ENCODE data around the gene RNF144B.
"Not testable (repeated sequence)": the region's sequence is repeated elsewhere in the genome, so short reads cannot be mapped to it uniquely, and the experiment has no call there.

The RNF144B gene

DNA sequence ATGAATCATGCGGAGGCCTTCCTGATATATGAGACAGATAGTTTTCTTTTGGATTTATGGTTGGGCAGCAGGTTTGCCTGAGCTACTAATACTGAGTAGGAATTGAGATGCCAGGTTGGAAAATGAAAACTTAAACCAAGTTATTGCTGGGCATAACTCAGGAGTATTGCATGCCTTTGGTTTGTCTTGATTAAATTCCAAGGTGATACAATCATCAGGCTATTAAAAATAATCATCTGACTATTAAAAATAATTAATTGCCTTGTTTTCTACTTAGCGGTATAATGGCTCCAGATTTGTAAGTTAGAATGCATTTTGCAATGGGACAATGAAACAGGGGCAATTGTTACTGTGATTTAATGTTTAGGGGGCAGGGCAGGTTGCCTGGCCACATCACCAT, 15.5 kb upstream of the RNF144B start:
- DNase-seq (ENCODE audit: low read depth in 3 of 3), result no peak

DNA sequence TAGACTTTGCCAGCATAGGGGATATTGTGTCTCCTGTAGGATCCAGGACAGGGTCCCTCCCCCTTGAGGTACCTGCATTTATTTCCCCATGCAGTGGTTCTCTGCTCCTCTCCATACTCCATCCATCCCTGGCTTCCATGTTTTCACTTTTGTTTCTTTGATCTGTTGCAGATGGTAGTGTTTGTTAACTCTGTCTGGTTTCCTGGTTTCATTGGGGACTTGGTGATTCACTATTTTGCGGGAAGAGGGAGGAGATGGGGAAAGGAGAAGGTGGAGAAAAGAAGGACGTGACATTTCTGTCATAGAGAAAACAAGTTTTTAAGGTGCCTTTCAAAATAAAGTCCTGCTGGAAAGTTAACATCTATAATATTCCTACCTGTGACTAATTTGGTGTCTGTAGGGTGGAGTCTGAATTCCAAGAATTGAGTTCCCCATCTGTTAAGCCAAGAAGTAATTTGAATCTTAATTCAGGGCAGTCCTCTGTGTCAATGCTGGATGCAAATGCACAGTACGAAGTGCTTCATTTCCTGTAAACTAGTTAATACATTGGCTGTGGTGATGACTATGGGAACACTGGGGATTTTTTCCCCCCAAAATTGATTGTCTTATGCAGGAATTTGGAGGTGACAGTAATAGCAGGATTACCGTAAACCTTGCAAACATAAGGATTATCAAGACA, 6.9 kb upstream of the RNF144B start:
- no peak for DNase-seq (ENCODE audit: low read depth in 3 of 3)

DNA sequence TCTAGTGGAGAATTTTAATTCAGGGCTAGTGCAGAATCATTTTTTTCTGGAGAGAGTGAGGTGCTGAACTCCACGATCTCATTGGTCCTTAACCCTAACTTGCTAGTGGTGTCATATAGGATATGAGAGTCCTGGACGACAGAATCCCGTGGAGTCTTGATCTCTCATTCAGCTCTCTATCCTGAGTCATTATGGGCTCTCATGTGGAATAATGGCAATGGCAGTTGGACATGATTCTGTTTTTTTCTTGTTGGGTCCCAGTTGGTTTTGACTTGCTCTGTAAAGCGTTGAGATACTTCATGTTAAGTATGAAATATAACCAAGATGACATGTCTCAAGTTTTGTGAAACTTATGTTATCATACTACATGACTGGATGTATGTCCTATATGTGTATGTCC, 6.3 kb upstream of the RNF144B start:
- no peak for DNase-seq (ENCODE audit: low read depth in 3 of 3)

DNA sequence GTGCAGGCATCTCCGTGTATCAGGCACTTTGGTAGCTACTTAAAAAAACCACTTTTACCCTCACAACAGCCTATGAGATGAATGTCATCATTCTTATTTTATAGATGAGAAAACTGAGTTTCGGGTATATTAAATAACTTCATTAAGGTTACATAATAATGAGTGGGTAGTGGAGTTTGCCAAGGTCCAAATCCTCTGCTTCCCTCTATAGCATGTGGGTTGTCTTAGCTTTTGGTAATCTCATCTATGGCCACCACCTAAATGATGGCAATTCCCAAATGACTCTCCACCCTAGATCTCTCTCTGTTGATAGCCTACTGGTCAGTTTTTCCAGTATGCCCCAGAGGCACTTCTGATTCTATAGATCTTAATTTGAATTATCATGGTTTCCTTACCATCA, 3.7 kb upstream of the RNF144B start:
- no peak for DNase-seq (ENCODE audit: low read depth in 3 of 3)

DNA sequence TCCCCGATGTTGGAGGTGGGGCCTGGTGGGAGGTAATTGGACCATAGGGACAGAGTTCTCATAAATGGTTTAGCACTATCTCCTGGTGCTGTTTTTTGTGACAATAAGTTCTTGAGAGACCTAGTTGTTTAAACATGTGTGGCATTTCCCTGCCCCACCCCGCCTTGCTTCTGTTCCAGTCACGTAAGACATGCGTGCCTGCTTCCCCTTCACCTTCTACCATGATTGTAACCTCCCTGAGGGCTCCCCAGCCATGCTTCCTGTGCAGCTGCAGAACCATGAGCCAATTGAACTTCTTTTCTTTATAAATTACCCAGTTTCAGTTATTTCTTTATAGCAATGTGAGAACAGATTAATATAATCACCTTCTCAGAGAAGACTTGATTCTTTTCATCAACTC, 2.5 kb upstream of the RNF144B start:
- DNase-seq (ENCODE audit: low read depth in 3 of 3), result no peak

DNA sequence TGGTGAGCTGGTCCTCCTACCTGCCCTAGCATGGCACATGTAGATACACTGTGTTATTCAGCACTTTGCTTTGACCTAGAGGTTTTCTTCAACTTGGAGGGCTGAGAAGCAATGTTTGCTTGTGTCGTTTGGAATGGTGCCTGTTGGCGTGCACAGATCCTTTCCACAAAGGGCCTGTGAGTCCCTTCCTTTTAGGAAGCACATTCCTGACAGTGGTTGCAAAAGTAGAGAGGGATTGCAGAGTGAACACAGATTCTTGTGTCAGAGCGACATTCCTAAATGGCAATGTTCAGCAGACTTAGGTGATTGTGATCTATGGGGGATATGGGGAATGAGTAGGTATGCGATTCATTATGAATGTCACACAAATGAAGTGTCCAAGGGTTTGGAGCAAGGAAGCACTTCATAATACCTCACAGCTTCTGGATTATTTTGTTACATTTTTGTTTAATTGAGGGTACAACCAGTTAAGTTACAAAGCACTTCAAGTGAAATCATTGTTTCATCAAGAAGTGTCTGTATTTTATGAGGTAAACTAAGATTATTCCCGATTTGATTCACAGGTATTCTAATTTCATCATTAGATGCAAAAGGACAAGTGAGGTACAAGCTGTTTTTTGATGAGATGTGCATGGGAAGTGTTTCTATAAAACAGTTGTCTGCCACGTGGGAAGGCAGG, 713 bp upstream of the RNF144B start:
- no peak for DNase-seq (ENCODE audit: low read depth in 3 of 3)

DNA sequence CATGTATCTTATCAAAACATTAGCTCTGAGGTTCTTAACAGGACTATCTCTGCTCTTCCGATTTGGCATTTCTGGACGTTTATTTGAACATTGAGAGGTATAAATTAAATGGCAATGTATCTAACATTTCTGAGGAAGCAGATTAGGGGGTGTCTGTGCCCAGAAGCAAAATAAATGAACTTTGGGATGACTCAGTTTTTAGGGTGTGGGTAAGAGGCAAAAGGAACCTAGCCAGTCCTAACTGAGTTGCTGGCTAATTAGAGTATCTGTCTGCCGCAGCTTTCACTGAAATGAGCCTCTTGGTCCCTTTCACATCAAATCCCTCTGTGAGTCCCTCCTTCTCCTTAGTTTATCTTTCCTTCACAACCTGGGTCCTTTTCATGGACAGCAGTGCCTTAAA, 1.1 kb downstream of the RNF144B start:
- no peak for DNase-seq (ENCODE audit: low read depth in 3 of 3)

DNA sequence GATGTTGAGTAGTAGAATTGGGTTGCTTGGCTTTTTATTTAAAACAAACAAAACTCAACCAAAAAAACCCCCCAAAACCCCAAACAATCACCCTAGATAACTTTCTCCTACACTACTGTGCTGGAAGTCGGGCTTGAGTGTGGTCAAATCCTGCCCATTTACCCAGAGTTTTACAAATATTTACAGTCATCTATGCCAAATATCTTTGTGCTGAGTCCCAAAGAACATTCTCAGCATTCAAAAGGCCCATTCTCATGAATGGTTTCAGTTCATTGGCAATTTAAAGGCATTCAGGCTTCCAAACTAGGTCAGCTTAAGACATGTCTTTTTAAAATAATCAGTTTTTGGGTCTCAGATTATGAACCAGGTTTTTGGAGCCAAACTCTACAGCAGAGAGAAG, 1.8 kb downstream of the RNF144B start:
- no peak for DNase-seq (ENCODE audit: low read depth in 3 of 3)

DNA sequence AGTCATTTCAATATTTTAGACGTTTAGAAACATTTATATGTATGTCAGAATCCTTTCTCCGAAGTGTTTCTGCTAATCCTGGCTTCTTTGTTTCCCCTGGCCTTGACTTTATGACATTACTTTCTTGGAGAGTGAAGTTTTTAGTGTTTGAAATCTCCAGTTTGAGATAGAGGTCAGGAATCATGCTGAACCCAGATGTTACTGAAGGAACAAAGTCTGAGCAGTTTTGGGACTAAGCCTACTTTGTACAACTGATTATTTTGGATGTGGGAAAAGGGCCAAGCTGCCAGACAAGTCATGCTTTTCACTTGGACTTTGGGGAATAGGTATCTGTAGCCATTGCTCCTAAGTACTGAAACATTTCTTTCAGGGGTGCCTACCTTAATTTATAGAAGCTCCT, 2.3 kb downstream of the RNF144B start:
- no peak for DNase-seq (ENCODE audit: low read depth in 3 of 3)

DNA sequence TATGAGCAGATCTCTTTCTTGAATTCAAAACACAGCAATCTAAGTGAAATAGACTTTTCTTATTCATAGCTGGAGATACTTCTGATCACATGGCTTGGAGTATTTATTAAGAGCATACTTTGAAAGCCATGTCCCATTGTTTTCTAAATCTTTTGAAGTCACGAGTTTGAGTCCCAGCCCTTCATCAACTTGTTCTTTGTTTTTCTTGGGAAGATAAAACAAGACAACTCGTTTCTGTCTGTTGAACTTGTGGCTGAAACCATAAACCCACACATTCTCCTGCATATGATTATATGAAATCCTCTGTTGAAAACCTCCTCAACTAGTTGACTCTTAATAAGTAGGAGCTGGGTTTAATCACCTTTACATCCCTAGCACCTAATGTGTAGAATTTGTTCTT, 3.3 kb downstream of the RNF144B start:
- no peak for DNase-seq (ENCODE audit: low read depth in 3 of 3)

DNA sequence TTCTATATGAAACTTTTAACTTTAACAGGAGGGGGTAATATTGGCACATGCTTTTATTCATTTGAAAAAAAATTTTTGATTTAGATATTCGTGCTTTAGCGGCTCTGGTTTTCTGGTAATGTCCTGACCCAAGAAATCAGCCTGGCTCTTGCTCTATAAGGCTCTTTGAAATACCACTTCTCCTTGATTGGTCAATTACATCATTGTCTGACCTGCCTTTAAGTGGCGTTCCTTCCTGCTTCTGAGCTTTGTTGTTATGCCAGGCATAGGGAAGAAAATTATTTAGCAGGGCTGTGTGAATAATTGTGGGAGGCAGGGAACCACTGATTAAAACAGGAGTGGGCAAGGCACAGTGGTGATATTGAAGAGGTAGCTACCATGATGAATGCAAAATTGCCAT, 3.9 kb downstream of the RNF144B start:
- no peak for DNase-seq (ENCODE audit: low read depth in 3 of 3)

DNA sequence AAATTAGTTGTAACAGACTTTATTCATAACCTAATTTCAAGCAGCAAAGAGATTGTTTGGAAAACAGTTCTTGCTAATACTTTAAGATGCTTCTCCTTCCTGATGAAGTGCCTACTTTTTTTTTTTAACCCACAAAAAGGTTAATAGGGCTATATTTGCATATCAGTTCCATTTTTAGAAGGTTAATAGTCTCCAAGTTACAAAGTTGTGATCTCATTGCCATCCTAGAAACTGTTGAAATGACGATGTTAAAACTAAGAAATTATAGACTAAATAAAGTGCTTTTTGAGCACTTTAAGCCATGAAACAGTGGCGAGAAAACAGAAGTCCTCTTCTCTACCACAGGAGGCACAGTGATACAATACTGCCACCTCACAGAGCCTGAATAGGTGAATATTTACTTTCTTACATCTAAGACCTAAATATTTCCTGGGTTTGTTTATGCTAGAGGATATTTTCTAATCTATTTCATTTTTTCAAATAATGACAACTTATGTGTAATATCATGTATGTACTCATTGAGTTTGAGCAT, 5.3 kb downstream of the RNF144B start:
- no peak for DNase-seq (ENCODE audit: low read depth in 3 of 3)

DNA sequence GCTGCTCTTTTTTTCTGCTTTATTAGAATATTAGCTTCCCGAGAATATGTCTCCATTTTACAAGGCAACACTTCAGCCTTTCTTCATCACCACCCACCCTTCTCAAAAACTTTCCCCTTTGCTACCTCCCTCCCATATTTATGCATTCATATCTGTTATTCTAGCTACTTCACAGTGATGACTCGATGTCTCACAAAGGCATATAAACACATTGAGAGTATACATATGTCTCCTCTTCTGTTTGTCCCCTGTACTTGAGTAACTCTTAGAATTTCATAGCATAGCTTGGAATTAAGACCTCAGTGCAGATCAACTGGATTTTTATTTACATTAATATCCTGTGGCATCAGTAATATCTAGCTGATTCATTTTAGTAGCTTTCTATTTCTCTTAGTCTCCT, 6.5 kb downstream of the RNF144B start:
- DNase-seq (ENCODE audit: low read depth in 3 of 3), result no peak

DNA sequence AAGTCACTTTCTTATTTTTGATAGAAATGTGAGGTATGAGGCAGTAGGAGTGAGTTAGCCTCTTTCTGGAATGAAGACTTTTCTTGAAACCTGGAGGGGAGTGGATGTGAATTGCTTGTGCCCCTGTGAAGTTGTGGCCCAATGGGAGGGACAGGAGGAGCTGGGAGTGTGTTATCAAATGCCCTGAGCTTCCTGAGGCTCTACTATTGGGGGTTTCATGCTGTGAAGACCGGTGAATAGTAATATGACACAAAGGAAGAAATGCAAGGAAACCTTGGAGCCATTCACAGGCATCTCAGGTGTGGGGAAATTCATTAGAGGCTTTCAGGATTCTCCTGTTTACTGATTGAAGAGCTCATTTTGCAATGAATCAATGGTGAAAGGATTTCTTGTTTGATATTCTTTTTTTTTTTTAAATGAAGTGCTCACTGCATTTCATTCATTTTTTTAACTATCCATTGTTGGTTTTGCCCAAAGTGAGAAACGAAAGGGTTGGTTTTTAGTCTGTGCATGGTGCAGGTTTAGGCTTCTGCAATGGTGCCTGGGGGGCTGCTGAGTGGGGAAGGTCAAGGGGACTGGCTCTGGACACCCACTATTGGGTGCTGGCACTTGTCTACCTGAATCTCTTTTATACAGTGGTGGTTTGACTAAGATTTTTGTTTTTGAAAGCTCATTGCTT, 8.2 kb downstream of the RNF144B start:
- DNase-seq (ENCODE audit: low read depth in 3 of 3), result no peak

DNA sequence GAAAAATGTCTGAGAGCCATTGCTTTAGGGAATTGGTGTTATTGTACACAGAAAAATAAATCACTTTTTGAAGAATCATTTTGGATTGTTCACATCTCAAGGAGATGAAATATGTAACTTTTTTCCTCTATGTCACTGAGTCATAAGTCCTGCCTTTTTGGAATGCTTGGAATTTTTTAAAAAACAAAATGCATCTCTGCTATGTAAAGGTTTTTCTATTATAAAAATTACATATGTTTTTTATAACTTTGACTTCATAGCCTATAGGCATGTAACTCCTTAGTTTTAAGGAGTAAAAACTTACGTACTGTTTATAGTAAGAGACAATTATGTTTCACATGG, 8.7 kb downstream of the RNF144B start:
- DNase-seq (ENCODE audit: low read depth in 3 of 3), result no peak

DNA sequence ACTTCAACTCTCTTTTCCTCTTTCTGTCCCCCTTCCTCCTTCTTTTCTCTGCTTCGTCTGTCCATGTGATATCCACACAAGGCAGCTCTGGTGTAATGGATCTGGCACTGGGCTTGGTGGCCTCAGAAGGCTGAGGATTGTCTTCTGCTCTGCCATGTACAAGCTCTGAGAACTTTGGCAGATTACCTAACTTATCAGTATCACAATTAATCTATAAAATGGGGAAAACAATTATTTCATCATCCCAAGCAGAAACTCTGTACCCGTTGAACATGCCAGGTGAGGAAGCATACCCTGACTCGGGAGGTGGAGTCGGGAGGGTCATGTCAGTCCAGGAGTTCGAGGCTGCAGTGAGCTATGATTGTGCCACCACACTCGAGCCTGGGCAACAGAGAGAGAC, 10.6 kb downstream of the RNF144B start:
- no peak for DNase-seq (ENCODE audit: low read depth in 3 of 3)

DNA sequence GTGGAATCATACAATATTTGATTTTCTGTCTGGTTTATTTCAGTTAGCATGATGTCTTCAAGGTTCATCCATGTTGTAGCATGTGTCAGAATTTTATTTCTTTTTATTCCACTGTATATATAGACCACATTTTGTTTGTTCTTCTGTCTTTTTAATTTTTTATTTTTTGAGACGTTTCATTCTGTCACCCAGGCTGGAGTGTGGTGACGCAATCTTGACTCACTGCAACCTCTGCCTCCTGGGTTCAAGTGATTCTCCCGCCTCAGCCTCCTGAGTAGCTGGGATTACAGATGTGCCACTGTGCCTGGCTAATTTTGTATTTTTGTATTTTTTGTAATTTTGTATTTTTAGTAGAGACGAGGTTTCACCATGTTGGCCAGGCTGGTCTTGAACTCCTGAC, 11.1 kb downstream of the RNF144B start:
- DNase-seq (ENCODE audit: low read depth in 3 of 3), result not testable (repeated sequence)

DNA sequence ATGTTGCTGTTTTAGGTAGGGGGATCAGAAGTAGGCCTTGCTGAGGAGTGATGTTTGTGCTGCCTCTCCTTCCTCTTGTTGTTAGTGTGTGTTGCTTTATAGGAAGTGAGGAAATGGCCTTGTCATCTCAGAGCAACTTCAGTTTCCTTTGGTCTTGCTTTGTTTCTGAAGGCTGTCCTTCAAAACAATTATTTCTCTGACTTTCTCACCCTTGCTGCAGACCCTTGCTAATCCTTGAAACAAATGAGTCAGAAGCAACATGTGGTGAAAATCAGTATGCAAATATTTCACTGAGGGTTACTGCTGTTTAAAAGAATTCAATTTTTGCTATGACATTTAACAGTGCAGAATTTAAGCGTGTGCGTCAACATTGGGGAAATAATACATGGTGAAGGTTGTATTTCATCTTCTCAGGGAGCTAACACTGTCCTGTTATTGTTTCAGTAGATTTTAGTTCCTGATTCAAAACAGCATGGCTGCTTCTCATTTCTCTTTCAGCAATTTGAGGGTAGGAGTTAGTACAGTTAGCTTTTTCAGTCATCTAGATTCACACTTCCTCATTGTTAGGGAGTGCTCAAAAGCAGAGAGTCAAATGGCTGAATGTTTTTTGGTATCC, 13.8 kb downstream of the RNF144B start:
- no peak for DNase-seq (ENCODE audit: low read depth in 3 of 3)

DNA sequence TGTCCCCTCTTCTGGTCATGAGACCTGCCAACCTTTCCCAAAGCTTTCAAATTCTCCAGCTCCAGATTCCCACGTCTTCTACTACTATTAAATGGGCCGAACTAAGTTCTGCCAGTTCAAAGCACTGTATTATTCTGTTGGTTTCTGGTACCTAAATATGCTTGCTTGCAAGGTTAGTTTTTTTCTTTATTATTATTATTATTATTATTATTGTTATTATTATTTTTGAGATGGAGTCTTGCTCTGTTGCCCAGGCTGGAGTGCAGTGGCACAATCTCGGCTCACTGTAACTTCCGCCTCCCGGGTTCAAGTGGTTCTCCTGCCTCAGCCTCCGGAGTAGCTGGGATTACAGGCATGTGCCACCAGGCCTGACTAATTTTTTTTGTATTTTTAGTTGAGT, 17.8 kb downstream of the RNF144B start:
- not testable (repeated sequence) for DNase-seq (ENCODE audit: low read depth in 3 of 3)

DNA sequence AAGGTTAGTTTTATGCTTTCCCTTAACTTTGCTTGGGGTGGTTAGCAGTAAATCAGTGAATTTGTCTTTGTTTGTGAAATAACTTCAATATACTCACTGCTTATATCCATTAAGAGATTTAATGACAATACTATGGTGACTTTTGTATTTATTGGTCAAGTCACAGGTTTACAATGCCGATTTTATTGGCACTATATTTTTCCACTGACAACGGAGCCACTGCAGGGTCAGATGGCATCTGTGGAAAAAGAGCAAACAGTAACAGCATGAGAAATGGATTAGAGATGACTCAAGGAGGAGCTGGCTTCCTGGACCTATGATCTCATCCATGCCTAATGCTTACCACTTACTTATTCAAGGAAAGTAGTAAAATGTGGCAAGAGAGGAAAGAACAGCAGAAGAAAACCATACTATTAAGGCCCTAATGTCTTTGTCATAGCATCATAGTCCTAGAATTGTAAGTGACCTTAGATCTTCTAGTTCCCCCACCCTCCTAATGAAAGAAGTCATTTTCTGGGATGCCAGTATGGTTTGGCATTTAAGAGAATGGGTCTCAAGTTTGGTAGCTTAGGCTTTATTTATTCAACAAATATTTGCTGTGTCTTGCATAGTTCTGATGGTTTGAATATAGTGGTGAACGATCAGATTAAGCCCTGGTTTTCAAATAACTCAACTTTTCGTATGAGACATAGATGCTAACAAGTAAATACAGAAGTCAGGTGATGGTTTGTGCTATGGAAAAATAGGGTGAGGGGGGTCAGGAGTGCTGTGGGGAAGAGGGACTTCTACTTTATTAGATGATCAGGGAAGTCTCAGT, 18.5 kb downstream of the RNF144B start:
- DNase-seq (ENCODE audit: low read depth in 3 of 3), result no peak

DNA sequence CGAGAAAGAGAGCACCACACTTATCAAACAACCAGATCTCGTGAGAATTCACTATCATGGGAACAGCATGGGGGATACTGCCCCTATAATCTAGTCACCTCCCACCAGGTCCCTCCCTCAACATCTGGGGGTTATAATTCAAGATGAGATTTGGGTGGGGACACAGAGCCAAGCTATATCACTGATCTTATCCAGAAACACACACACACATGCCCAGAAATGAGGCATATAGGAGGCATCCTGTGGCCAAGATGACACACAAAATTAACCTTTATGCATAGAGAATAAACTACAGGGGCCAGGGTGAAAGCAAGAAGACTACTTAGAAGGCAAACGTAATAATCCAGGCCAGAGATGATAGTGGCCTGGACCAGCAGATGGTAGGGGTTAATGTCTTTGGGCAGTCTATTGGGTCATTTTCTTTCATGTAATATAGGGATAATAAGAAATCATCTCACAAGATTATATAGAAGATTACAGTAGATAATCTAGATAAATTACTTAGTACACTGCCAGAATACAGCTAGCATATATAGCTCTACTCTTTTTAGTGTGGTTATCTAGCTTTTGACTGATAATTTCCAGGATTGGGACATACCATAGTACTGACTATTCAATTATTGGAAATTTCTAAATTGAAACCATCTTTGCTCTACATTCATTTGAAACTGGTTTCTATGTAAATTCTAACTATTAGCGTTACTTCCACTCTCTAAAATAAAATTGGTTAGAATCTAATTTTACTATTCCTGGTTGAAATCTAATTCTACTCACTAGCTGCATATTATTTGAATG, 20.0 kb downstream of the RNF144B start:
- no peak for DNase-seq (ENCODE audit: low read depth in 3 of 3)

Measured in stimulated activated CD4-positive, alpha-beta T cell treated with anti-CD3 and anti-CD28 coated beads, TNF-alpha, amount 100 ng/mL, for 24 hours (primary cell).